Superior temporal gyrus (tissue), 1 donor: ENCODE results near the gene CRNN.

Experiments used
- DNase-seq: peaks from one replicate; pipeline ENCODE4 v3.0.0-alpha.2; 2016; ENCODE audit errors: extremely low spot score

The CRNN gene

GRCh38 chr1:152413909-152414308 lies at the start of gene CRNN:
CRNN (minus strand) TSS chr1:152414263; CDS start chr1:152412233, 2,030 bp downstream.
- no peak for DNase-seq

GRCh38 chr1:152462636-152463035 lies 48.6 kb upstream of the CRNN start:
- DNase-seq, result no peak

GRCh38 chr1:152461544-152461943 lies 47.5 kb upstream of the CRNN start:
- DNase-seq, result peak; percentile 61

DNA sequence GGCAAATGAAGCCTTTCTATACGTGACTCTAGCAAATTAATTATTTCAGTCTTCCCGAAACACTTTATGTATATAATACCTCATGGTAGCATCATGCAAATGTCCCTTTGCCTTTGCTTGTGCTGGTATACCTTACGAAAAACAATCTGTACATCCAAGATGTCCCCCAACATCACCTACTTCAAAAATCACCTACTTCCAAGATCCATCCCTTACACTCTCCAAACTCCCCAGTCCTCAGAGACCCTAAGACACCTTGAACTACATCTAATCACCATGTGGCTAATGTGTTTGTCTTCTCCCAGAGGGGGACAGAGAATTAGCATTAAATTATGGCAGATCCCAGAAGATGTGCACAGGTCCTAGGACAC lies 46.5 kb upstream of the CRNN start:
- DNase-seq, result no peak

DNA sequence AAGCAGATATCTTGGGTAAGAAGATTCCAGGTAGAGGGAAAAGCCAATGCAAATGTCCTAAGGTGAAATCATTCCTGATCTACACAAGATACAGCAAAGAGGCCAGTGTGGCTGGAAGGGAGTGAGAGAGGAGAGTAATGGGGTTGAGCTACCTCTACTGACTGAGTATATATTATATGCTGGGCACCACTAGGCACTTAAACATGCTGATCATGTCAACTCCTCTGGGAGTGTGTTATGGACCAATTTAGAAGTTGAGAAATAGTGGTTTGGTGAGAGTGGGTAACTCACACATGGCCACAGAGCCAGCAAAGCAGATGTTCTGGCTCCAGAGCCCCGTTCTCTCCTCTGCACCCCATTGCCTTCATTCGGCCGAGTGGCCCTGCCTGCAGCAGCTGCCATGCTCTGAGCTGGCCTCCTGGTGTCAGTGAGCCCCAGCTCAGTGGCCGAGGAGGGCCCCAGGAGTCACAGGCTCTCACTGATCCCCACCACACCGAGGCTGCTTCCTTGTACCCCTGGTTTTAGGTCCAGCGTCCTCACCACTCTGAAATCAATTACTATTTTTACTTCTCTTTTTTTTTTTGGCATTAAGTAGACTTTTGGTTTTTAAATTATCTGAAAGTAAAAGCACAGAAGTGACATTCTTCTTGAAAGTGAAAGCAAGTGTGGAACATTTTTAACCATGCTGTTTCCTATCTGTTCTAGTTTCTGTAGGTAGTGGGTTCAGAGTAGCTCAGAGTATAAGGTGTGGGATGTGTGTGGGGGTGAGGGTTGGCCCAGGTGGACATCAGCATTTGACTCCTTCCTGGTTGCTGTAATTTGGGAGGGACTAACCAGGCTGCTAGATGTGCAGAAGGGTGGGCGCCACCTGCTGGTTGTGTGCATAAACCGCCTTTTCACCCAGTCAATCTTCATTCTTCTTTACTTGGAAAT lies 45.8 kb upstream of the CRNN start:
- peak; percentile 65 for DNase-seq

- DNase-seq, result peak; percentile 94
Measured at GRCh38 chr1:152458384-152459185, 44.5 kb upstream of the CRNN start.

DNA sequence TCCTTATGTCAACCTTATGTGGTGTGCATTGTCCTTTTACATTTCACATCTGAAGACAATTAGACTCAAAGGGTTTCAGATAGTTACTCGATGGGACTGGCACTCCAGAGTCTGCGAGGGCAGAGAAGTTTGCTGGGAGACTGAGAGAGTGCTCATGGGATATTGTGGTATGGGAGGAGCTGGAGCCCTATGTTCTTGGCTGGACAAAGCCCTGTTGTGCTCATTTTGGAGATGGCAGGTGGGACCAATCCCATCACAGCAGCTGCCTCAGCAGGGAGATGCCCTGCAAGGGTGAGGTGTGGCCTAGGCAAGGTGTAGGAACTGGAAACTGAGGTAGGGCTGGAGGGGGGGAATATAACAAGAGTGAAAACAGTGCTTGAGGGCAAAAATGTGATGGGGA lies 43.5 kb upstream of the CRNN start:
- no peak for DNase-seq

DNA sequence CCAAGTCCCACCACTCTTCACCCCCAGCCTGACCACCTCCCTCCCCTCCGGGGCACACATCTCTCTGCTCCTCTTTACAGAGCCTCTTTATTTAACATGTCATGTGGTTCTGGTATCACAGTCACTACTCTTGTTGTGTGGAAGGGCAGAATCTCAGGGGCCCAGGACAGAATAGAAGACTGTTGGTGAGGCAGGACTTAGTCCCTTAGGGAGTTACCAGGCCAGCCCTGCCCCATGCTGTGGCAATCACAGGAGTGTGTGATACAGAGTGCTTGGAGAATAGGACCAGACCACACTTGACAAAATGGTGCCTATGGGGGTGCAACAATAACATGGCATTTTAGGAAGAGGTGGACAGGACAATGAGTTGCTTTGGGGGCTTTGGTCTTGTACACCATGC lies 43.0 kb upstream of the CRNN start:
- no peak for DNase-seq

- DNase-seq, result no peak
Measured at GRCh38 chr1:152451254-152451653, 37.2 kb upstream of the CRNN start.

DNA sequence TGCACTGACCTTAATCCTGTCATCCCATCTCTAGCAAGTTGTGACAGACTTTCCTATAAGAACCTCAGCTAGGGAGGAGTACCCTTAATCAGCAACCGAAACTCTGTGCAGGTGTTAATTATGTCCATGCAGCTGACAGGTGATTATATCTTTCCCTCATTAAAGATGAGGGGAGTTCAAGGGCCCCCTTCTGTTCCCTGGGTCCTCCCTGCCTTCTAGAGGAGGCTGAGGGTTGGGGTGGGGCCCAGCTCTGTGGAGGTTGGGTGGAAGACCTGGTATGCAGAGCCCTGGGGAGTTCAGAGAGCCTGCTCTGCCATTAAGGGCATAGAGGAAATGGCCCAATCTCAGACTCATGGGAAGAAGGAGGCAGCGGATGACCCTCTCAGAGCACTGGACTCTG lies 35.6 kb upstream of the CRNN start:
- no peak for DNase-seq

DNA sequence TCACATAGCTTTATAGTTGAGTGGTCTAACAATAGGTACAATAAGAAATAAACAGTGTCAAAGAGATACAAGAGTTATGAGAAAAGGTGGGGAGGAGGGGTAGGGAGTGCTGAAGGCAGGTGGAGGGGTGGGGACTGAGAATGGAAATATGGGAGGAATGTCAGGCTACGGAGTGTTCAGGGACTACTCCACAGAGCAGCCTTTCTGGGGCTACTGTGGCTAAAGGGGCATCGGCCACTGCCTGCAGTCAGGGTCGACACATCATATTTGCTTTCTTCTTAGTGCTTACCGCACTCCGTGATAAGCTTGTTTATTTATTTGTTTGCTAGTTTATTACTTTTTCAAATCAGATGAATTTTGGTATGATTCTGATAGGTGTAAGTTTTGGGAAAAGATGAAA lies 34.4 kb upstream of the CRNN start:
- DNase-seq, result no peak

GRCh38 chr1:152448095-152448494 lies 34.0 kb upstream of the CRNN start:
- DNase-seq, result no peak

DNA sequence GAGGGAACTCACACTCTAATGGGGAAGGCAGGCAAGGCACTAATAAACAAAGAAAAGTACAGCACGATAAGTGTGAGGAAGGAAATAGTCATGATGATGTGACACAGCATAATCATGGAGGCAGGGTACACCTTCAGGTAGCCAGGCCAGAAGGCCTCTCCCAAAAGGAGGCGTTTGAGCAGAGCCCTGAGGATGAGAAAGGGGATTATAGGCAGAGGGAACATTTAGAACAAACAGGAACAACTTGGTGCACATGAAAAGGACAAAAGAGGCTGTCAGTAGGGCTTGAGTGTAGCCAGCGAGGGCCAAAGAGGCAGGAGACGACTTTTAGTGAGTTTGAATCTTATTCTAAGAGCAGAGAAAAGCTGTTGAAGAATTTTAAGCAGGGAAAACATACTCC lies 33.4 kb upstream of the CRNN start:
- no peak for DNase-seq

GRCh38 chr1:152444045-152444444 lies 30.0 kb upstream of the CRNN start:
- DNase-seq, result no peak

- no peak for DNase-seq
Measured at GRCh38 chr1:152442765-152443164, 28.7 kb upstream of the CRNN start.

- no peak for DNase-seq
Measured at GRCh38 chr1:152442301-152442700, 28.2 kb upstream of the CRNN start.

DNA sequence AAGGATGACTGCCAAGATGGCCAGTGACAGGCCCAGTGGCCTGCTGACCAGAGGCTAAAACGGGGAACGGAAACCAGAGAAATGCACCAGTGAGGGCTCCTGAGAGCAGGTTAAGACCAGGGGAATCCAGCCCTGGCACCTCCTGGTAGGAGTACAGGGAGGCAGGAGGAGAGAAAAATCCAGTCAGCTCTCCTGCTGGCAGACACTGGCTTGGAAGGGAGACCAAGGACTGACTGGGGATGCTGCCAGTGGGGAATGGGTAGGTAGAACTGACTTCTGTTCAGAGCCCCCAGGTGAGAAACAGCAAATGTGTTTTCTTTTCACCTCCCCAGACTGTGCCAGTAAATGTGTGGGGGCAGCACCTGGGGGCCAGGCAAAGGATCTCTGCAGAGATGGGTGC lies 27.7 kb upstream of the CRNN start:
- DNase-seq, result no peak

- peak; percentile 79 for DNase-seq
Measured at GRCh38 chr1:152440635-152441471, 26.8 kb upstream of the CRNN start.

- no peak for DNase-seq
Measured at GRCh38 chr1:152436593-152437496, 22.8 kb upstream of the CRNN start.

GRCh38 chr1:152427458-152427857 lies 13.4 kb upstream of the CRNN start:
- no peak for DNase-seq

- no peak for DNase-seq
Measured at GRCh38 chr1:152426731-152427130, 12.7 kb upstream of the CRNN start.
